Measurements from ENCODE around the gene MTIF3. TPM values are rescaled to one million over a fixed set of nuclear protein-coding genes. Genes with fewer than 3 reads are reported as not detected.

The MTIF3 gene
- total RNA-seq, 1 experiment from 2014 or later = 31.6 TPM

DNA sequence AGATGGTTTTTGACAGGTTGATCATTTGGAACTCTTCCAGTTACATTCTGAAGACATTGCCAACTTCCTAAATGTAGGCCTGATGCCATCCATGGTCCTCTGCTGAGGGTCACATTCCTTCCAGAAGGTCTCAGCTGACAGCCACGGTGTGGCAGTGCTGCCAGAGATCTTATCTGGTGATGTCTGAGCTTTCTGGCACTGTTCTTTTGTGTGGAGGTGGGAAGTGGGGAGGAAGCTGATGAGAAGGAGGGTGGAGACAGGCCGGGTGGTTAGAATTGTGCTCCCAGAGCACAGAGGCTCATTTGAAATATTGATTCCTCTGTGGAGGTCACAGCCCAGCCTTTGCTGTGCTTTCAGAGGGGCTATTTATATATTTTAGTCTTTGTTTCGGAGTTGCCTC lies 16.1 kb upstream of the MTIF3 start:
- peaks cover 2% of the 10 kb centered on the region; the same call in 1 of the 2 replicates for H3K27me3 Mint-ChIP-seq (ENCODE audit: low read depth)
- H3K27ac Mint-ChIP-seq = no peak overlapping the region
- no CpG with 5 or more reads among the region's 3 CpGs for WGBS (ENCODE audit: extremely low coverage, insufficient read length, low lambda C conversion rate)
- H3K14ac ChIP-seq (ENCODE audit: insufficient read depth, low read length) = no peak overlapping the region
- no peak overlapping the region for H2BK120ac ChIP-seq (ENCODE audit: low read depth, low read length, poor library complexity, severe bottlenecking)
- H3K4me3 Mint-ChIP-seq = no peak overlapping the region
- TF ChIP-seq CTCF (conservative IDR thresholded peaks at IDR 0.05) = no peak
- H3K4ac ChIP-seq (ENCODE audit: low read depth, low read length) = no peak overlapping the region
- H3K9me3 ChIP-seq (ENCODE audit: control insufficient read depth, low read depth, low read length) = no peaks in the 10 kb centered on the region
- no peak overlapping the region for H3K9ac ChIP-seq (ENCODE audit: extremely low read depth, insufficient read length, low read length)
- no peaks in the 10 kb centered on the region for H3K36me3 Mint-ChIP-seq (ENCODE audit: insufficient read depth in 1 of 3, low read depth in 3 of 3)
- H3K9me3 Mint-ChIP-seq = peaks cover 0 to 3% of the 10 kb centered on the region in 2 experiments; a peak in 1 of 5 replicates
- no peak overlapping the region for H4K91ac ChIP-seq (ENCODE audit: insufficient read length, low read depth, low read length)
- H2AFZ ChIP-seq (ENCODE audit: low read length) = no peak overlapping the region
- peaks cover 0 to 2% of the 10 kb centered on the region in 2 experiments; a peak in 1 of 4 replicates for H3K4me1 Mint-ChIP-seq
- H3K27ac ChIP-seq (ENCODE audit: insufficient read length, low read depth, low read length) = no peak overlapping the region
- H4K20me1 ChIP-seq (ENCODE audit: control insufficient read depth, insufficient read depth, insufficient read length) = peaks cover 3% of the 10 kb centered on the region
- H3K79me2 ChIP-seq (ENCODE audit: insufficient read depth, low read length) = no peaks in the 10 kb centered on the region
- H4K8ac ChIP-seq (replicated peaks; ENCODE audit: insufficient read length, low read depth, low read length) = no peak overlapping the region
- no peaks in the 10 kb centered on the region for H3K79me1 ChIP-seq (ENCODE audit: insufficient read depth, low read depth, low read length, poor library complexity, severe bottlenecking)
- no peak overlapping the region for H2BK12ac ChIP-seq (ENCODE audit: insufficient read length, low read depth, low read length)
- no peaks in the 10 kb centered on the region for H3K4me1 ChIP-seq (ENCODE audit: insufficient read depth, low read length)
- H4K5ac ChIP-seq (ENCODE audit: insufficient read length, low read depth, low read length) = no peak overlapping the region
- no peaks in the 10 kb centered on the region for H3K27me3 ChIP-seq (ENCODE audit: insufficient read depth, low read length)
- H3T11ph ChIP-seq (ENCODE audit: low read length) = no peak overlapping the region
- H3K56ac ChIP-seq (ENCODE audit: insufficient read length, low read depth, low read length) = no peak overlapping the region
- H3K23ac ChIP-seq (ENCODE audit: insufficient read length, low read depth, low read length) = no peak overlapping the region
- H3K4me2 ChIP-seq (ENCODE audit: insufficient read depth, insufficient read length, low read length) = no peak overlapping the region
- H2BK5ac ChIP-seq (ENCODE audit: insufficient read length, low read length) = no peak overlapping the region
- H3K18ac ChIP-seq (ENCODE audit: insufficient read length, low read depth, low read length) = no peak overlapping the region
- H2AK5ac ChIP-seq (ENCODE audit: insufficient read length, low read length) = no peak overlapping the region
- no peak for DNase-seq
- no peak overlapping the region for H2BK15ac ChIP-seq (ENCODE audit: low read depth, low read length)
- H3K23me2 ChIP-seq (ENCODE audit: insufficient read length, low read depth, low read length, poor library complexity, severe bottlenecking) = no peaks in the 10 kb centered on the region
- no peak overlapping the region for H2BK20ac ChIP-seq (ENCODE audit: low read depth, low read length, poor library complexity, severe bottlenecking)

Measured in H9 (cell line).